ENCODE data around the gene MCTS1. TPM values are rescaled to one million over a fixed set of nuclear protein-coding genes. Genes with fewer than 3 reads are reported as not detected.

The MCTS1 gene, protein sequence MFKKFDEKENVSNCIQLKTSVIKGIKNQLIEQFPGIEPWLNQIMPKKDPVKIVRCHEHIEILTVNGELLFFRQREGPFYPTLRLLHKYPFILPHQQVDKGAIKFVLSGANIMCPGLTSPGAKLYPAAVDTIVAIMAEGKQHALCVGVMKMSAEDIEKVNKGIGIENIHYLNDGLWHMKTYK
- 10 to 100 TPM; 17.7 to 42.1 (median 26.8) TPM for total RNA-seq

- H3K9me3 ChIP-seq = no peaks in the 10 kb centered on the region
- TF ChIP-seq POLR2A (IDR thresholded peaks at IDR 0.05) = peak; percentile 32 to 64
- TF ChIP-seq, protein P1, sequence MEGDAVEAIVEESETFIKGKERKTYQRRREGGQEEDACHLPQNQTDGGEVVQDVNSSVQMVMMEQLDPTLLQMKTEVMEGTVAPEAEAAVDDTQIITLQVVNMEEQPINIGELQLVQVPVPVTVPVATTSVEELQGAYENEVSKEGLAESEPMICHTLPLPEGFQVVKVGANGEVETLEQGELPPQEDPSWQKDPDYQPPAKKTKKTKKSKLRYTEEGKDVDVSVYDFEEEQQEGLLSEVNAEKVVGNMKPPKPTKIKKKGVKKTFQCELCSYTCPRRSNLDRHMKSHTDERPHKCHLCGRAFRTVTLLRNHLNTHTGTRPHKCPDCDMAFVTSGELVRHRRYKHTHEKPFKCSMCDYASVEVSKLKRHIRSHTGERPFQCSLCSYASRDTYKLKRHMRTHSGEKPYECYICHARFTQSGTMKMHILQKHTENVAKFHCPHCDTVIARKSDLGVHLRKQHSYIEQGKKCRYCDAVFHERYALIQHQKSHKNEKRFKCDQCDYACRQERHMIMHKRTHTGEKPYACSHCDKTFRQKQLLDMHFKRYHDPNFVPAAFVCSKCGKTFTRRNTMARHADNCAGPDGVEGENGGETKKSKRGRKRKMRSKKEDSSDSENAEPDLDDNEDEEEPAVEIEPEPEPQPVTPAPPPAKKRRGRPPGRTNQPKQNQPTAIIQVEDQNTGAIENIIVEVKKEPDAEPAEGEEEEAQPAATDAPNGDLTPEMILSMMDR (IDR thresholded peaks at IDR 0.05) = no peak
- peaks cover 0 to 8% (median 0%) of the 10 kb centered on the region in 3 donors for H3K36me3 ChIP-seq
- H3K27ac ChIP-seq = peak within 1 kb of the TSS; percentile 74 to 91 (median 80)
- no peaks in the 10 kb centered on the region for H3K27me3 ChIP-seq
- peak within 1 kb of the TSS; percentile 44 to 65 (median 60) for H3K4me3 ChIP-seq
- H3K4me1 ChIP-seq = peaks cover 0 to 9% (median 4%) of the 10 kb centered on the region in 4 donors
- peak; percentile 77 to 93 (median 80) for DNase-seq
Measured at GRCh38 chrX:120603707-120604360, at the start of gene MCTS1. Gene MCTS1 (plus strand): TSS chrX:120604101. CDS start chrX:120604237, 136 bp downstream.

GRCh38 chrX:120556251-120556650 is 47.6 kb upstream of the MCTS1 start:
- Histone ChIP-seq H3K9me3 (no peaks in the 10 kb centered on the region), H3K4me1 (no peaks in the 10 kb centered on the region), H3K27me3 (no peaks in the 10 kb centered on the region), H3K36me3 (no peaks in the 10 kb centered on the region), H3K4me3 (no peak overlapping the region), H3K27ac (no peak overlapping the region)
- no peak for DNase-seq
- TF ChIP-seq, protein P1 (IDR thresholded peaks at IDR 0.05) = no peak
- TF ChIP-seq POLR2A (IDR thresholded peaks at IDR 0.05) = no peak

DNA sequence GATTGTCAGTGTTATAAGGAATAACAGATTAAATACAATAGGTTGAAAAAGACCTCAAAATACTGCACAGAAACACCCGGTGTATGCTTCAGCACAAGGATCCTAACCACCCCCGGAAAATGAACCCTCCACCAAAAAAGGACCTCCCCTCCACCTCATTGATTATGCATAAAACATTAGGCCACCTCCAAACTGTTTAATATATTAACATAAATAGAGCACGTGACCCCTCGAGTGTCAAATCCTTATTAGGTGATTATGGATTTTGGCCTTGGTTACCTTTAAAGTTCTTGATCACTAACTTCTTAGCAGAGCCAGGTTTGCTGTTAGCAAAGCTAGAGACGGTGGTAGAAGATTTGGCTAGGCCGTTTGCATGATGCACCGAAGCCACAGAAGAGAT is 44.1 kb upstream of the MCTS1 start:
- TF ChIP-seq POLR2A (IDR thresholded peaks at IDR 0.05) = no peak
- TF ChIP-seq, protein P1 (IDR thresholded peaks at IDR 0.05) = no peak
- no peaks in the 10 kb centered on the region for H3K9me3 ChIP-seq
- H3K4me3 ChIP-seq = peak overlapping the region; percentile 60 to 77 (median 74)
- peaks cover 0 to 16% (median 0%) of the 10 kb centered on the region in 4 donors for H3K4me1 ChIP-seq
- peak overlapping the region; percentile 89 to 100 (median 98) for H3K27ac ChIP-seq
- no peak for DNase-seq
- H3K27me3 ChIP-seq = no peaks in the 10 kb centered on the region
- H3K36me3 ChIP-seq = no peaks in the 10 kb centered on the region

DNA sequence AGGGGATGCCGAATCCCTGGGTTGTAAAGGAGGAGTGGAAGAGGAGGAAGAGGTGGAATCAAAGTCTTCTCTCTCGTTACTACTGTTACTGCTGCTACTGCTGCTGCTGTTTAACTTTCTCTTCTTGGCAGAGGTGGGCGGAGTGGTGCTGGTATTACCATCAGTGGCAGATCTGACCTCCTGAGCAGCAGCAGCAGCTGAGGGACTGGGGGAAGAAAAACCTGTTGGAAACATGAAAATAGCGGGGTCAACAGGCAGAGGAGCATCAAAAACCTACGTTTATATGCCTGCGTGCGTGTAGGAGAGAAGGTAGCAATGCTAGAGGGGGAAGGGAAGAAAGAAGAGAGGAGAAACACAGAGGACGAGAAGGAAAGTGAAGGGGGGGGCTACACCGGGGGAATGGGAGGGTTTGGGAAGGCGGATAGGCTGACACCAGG is 43.5 kb upstream of the MCTS1 start:
- Histone ChIP-seq H3K36me3 (no peaks in the 10 kb centered on the region), H3K27me3 (no peaks in the 10 kb centered on the region), H3K4me3 (peak overlapping the region; percentile 60 to 77 (median 74)), H3K27ac (peak overlapping the region; percentile 89 to 100 (median 98)), H3K9me3 (no peaks in the 10 kb centered on the region), H3K4me1 (peaks cover 0 to 16% (median 0%) of the 10 kb centered on the region in 4 donors)
- peak in 2 of 3 donors; percentile 51 to 60 for DNase-seq
- TF ChIP-seq POLR2A (IDR thresholded peaks at IDR 0.05) = no peak
- TF ChIP-seq, protein P1 (IDR thresholded peaks at IDR 0.05) = no peak

DNA sequence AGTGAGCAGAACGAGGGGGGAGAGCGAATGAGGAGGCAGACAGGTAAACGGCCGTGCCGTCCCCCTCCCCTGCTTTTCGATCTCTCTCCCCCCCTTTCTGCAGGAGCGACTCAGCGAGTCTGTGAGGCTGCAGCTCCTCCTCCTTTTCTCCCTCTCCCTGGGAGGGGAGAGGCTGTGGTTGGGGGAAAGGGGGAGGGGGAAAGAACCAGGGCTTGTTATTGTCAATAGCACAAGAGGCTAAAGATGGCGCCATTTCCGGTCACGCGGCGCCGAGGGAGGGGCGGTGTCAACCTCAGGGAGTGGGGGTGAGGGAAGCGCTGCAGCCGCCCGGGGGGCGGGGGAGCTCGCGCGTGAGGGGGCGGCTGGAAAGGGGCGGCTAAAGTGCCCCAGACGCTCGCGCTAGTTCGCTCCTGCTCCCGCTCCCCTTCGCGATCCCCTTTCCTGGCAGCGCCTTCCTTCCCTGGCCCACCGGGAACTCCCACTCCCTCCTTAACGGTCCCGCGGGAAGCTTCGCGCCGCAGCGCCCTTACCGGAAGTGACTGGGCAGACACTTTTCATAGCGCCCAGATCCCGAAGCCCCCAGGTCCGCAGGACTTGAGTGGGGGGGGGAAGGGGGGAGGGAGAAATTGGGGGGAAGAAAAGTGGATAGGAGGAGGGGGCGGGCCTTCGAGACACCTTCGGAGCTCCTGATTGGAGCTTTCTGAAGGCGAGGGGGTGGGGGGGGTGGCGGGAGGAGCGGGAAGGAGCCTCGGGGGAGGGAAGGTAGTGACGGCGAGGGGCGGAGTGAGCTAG is 42.9 kb upstream of the MCTS1 start, which contains the start of gene CUL4B:
CUL4B (minus strand) TSS at position 121 of the 792 bp plus-strand sequence. CDS start 324 bp downstream, outside the sequence.
- peak in 1 of 2 donors; percentile 39 for TF ChIP-seq POLR2A (IDR thresholded peaks at IDR 0.05)
- TF ChIP-seq, protein P1 (IDR thresholded peaks at IDR 0.05) = no peak
- H3K9me3 ChIP-seq = no peaks in the 10 kb centered on the region
- H3K36me3 ChIP-seq = no peaks in the 10 kb centered on the region
- peak within 1 kb of the TSS; percentile 89 to 100 (median 98) for H3K27ac ChIP-seq
- DNase-seq = peak; percentile 91 to 96 (median 94)
- H3K4me3 ChIP-seq = peak within 1 kb of the TSS; percentile 60 to 77 (median 74)
- no peaks in the 10 kb centered on the region for H3K27me3 ChIP-seq
- peaks cover 0 to 16% (median 0%) of the 10 kb centered on the region in 4 donors for H3K4me1 ChIP-seq

All from Peyer's patch (tissue), 4 donors.